ENCODE results near the gene REEP5.
A peak's percentile ranks its signal among the peaks of the same experiment; 100 is the strongest.

The REEP5 gene

DNA sequence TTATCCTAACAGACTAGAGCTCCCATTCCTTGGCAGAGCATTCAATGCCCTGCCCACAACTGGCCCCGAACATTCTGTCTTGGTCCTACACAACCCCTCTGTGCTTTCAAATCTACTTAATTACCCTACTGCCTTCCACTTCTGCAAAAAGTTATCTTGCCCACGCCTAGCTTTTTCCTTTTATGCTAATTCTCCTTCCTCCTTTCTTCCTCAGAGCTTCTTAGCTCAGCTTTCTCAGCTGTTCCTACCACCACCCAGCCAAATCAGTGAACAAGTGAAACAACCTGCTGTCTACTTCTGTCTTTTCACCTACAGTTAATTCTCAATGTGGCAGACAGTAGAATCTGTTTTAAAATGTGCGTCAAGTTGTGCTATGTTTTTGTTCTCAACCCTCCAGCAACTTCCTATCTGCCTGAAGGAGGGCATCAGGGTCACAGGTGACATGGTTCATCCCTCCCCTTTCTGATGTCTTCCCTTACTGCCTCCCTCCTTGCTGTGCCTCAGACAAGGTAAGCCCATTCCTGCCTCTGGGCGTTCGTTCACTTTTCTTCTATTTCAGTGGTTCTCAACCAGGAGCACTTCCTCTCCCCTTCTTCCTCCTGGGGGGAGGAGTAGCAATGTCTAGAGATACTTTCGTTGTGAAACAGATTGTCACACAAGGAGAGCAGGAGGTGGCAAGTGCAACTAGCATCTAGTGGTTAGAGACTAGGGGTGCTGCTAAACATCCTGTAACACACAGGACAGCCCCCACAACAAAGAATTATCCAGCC lies 1.3 kb upstream of the REEP5 start:
- no peak overlapping the region for H3K4me3 ChIP-seq (ENCODE audit: low read depth, low read length)
- in situ Hi-C loops (cut with HindIII; ENCODE audit: low sequenced_read_pairs) = no loop called here
- TF ChIP-seq, protein P1, sequence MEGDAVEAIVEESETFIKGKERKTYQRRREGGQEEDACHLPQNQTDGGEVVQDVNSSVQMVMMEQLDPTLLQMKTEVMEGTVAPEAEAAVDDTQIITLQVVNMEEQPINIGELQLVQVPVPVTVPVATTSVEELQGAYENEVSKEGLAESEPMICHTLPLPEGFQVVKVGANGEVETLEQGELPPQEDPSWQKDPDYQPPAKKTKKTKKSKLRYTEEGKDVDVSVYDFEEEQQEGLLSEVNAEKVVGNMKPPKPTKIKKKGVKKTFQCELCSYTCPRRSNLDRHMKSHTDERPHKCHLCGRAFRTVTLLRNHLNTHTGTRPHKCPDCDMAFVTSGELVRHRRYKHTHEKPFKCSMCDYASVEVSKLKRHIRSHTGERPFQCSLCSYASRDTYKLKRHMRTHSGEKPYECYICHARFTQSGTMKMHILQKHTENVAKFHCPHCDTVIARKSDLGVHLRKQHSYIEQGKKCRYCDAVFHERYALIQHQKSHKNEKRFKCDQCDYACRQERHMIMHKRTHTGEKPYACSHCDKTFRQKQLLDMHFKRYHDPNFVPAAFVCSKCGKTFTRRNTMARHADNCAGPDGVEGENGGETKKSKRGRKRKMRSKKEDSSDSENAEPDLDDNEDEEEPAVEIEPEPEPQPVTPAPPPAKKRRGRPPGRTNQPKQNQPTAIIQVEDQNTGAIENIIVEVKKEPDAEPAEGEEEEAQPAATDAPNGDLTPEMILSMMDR (IDR thresholded peaks at IDR 0.05; ENCODE audit: low read depth, low read length, missing control alignments) = no peak
- DNase-seq (ENCODE audit: low read depth) = no peak

GRCh38 chr5:112921026-112921832 lies 798 bp downstream of the REEP5 start:
- in situ Hi-C loops (cut with HindIII; ENCODE audit: low sequenced_read_pairs) = no loop called here
- DNase-seq (ENCODE audit: low read depth) = no peak
- H3K4me3 ChIP-seq (ENCODE audit: low read depth, low read length) = peak overlapping the region; percentile 85
- TF ChIP-seq, protein P1 (IDR thresholded peaks at IDR 0.05; ENCODE audit: low read depth, low read length, missing control alignments) = no peak

DNA sequence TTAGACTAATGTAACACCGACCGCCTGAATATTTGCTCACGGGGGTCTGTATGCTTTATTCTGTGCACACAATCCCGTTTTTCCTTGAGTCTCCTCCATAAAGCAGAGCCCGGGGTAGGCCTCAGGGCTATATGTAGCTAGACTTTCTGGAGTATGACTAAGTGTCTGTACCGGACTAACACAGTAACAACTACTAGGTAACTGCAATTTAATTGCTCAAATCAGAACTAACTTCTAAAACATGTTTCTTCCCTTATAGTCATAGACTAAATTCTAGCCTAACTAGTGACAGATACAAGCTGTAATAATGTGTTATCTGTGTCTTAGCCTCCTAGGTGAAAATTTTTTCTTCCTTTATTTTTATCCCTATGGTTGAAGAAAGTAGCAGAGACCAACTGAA lies 2.1 kb downstream of the REEP5 start:
- no peak for DNase-seq (ENCODE audit: low read depth)
- TF ChIP-seq, protein P1 (IDR thresholded peaks at IDR 0.05; ENCODE audit: low read depth, low read length, missing control alignments) = no peak
- in situ Hi-C loops (cut with HindIII; ENCODE audit: low sequenced_read_pairs) = no loop called here
- H3K4me3 ChIP-seq (ENCODE audit: low read depth, low read length) = no peak overlapping the region

DNA sequence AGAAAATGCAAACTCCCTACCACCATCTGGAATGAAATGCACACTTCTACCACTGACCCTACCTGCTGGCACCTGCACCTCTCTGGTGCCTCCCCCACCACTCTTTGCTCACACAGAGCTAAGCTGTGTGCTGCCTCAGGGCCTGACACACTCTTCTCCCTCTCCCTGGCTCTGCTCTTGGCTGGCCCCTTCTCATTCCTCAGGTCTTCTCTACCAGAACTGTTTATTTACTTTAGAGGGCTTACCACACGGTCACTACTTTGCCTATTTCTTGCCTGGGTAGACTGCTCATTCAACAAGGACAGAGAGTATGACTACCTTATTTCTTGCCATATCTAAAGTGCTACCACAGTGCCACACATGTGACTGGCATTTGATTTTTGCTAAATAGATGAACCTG lies 3.3 kb downstream of the REEP5 start:
- no peak for DNase-seq (ENCODE audit: low read depth)
- in situ Hi-C loops (cut with HindIII; ENCODE audit: low sequenced_read_pairs) = no loop called here
- TF ChIP-seq, protein P1 (IDR thresholded peaks at IDR 0.05; ENCODE audit: low read depth, low read length, missing control alignments) = no peak
- no peak overlapping the region for H3K4me3 ChIP-seq (ENCODE audit: low read depth, low read length)

DNA sequence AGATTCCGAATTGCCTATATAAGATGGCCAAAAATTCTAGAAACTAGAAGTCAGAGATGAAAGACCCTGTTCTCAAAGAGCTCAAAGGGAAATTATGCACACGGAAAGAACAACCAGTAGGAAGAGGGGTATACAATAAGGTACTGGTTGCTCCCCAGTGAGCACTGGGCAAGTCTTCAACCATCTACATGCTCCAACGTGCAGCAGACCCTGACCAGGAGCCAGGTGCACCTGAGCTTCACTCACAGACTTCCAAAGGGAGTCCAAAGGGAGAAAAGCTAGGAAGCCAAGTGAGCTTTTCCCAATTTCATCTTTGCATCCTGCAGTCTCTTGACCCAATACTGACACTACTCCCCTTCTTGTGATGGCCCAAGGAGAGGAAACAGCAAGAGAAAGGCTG lies 3.9 kb downstream of the REEP5 start:
- DNase-seq (ENCODE audit: low read depth) = no peak
- in situ Hi-C loops (cut with HindIII; ENCODE audit: low sequenced_read_pairs) = no loop called here
- TF ChIP-seq, protein P1 (IDR thresholded peaks at IDR 0.05; ENCODE audit: low read depth, low read length, missing control alignments) = no peak
- no peak overlapping the region for H3K4me3 ChIP-seq (ENCODE audit: low read depth, low read length)

GRCh38 chr5:112917453-112917995 lies 4.5 kb downstream of the REEP5 start:
- H3K4me3 ChIP-seq (ENCODE audit: low read depth, low read length) = no peak overlapping the region
- in situ Hi-C loops (cut with HindIII; ENCODE audit: low sequenced_read_pairs) = no loop called here
- DNase-seq (ENCODE audit: low read depth) = no peak
- TF ChIP-seq, protein P1 (IDR thresholded peaks at IDR 0.05; ENCODE audit: low read depth, low read length, missing control alignments) = peak; percentile 17
